SK-N-MC (cell line): ENCODE data around the gene CNTNAP3.
"Not testable (repeated sequence)": the region's sequence is repeated elsewhere in the genome, so short reads cannot be mapped to it uniquely, and the experiment has no call there.

Source experiments
- EZH2 ChIP-seq: fragments of 200-600 bp; sonication (generic); IDR thresholded peaks from one replicate; pipeline ENCODE4 v1.6.1; 2017; ENCODE audit warnings: antibody characterized with exemption
- POLR2AphosphoS5 ChIP-seq: IDR thresholded peaks from 2 replicates; pipeline ENCODE4 v1.6.1; 2012; ENCODE audit warnings: mild to moderate bottlenecking, low read depth, low read length, borderline replicate concordance

- TF ChIP-seq EZH2, POLR2AphosphoS5: not testable (repeated sequence)
Measured at GRCh38 chr9:39279995-39280394, 8.0 kb downstream of the CNTNAP3 start.
